ENCODE data around the gene MIOS.

MIOS gene

GRCh38 chr7:7607010-7607409, 40.3 kb downstream of the MIOS start:
- H3K36me3 ChIP-seq (ENCODE audit: insufficient read depth, insufficient read length, low read length): peaks cover 29% of the 10 kb centered on the region
- H3K4me1 ChIP-seq (ENCODE audit: insufficient read depth, insufficient read length): no peaks in the 10 kb centered on the region
- no peak overlapping the region for H3K4me3 ChIP-seq (ENCODE audit: insufficient read length, low read depth)
- no peak for TF ChIP-seq SUZ12 (IDR thresholded peaks at IDR 0.05; ENCODE audit: extremely low read depth, insufficient read depth, insufficient read length)
- no peak for TF ChIP-seq YY1 (IDR thresholded peaks at IDR 0.05; ENCODE audit: insufficient read depth, insufficient read length)
- TF ChIP-seq ZNF274 (IDR thresholded peaks at IDR 0.05; ENCODE audit: low read depth, low read length): no peak
- no peak for DNase-seq (ENCODE audit: low read depth, low spot score)
- no peaks in the 10 kb centered on the region for H3K9me3 ChIP-seq (ENCODE audit: insufficient read depth, low read length)
- H3K27me3 ChIP-seq (ENCODE audit: insufficient read depth, insufficient read length): no peaks in the 10 kb centered on the region
- H3K9ac ChIP-seq (ENCODE audit: insufficient read length, low read depth): no peak overlapping the region

GRCh38 chr7:7609330-7609729, 42.6 kb downstream of the MIOS start:
- no peaks in the 10 kb centered on the region for H3K9me3 ChIP-seq (ENCODE audit: insufficient read depth, low read length)
- DNase-seq (ENCODE audit: low read depth, low spot score): no peak
- H3K27me3 ChIP-seq (ENCODE audit: insufficient read depth, insufficient read length): no peaks in the 10 kb centered on the region
- H3K4me1 ChIP-seq (ENCODE audit: insufficient read depth, insufficient read length): no peaks in the 10 kb centered on the region
- peaks cover 29% of the 10 kb centered on the region for H3K36me3 ChIP-seq (ENCODE audit: insufficient read depth, insufficient read length, low read length)
- H3K9ac ChIP-seq (ENCODE audit: insufficient read length, low read depth): no peak overlapping the region
- TF ChIP-seq YY1 (IDR thresholded peaks at IDR 0.05; ENCODE audit: insufficient read depth, insufficient read length) (no peak), SUZ12 (IDR thresholded peaks at IDR 0.05; ENCODE audit: extremely low read depth, insufficient read depth, insufficient read length) (no peak), ZNF274 (IDR thresholded peaks at IDR 0.05; ENCODE audit: low read depth, low read length) (no peak)
- H3K4me3 ChIP-seq (ENCODE audit: insufficient read length, low read depth): no peak overlapping the region

- H3K27me3 ChIP-seq (ENCODE audit: insufficient read depth, insufficient read length): no peaks in the 10 kb centered on the region
- no peak overlapping the region for H3K9ac ChIP-seq (ENCODE audit: insufficient read length, low read depth)
- TF ChIP-seq ZNF274 (IDR thresholded peaks at IDR 0.05; ENCODE audit: low read depth, low read length) (no peak), SUZ12 (IDR thresholded peaks at IDR 0.05; ENCODE audit: extremely low read depth, insufficient read depth, insufficient read length) (no peak), YY1 (IDR thresholded peaks at IDR 0.05; ENCODE audit: insufficient read depth, insufficient read length) (no peak)
- peaks cover 9% of the 10 kb centered on the region for H3K36me3 ChIP-seq (ENCODE audit: insufficient read depth, insufficient read length, low read length)
- no peak overlapping the region for H3K4me3 ChIP-seq (ENCODE audit: insufficient read length, low read depth)
- no peaks in the 10 kb centered on the region for H3K4me1 ChIP-seq (ENCODE audit: insufficient read depth, insufficient read length)
- no peak for DNase-seq (ENCODE audit: low read depth, low spot score)
- H3K9me3 ChIP-seq (ENCODE audit: insufficient read depth, low read length): no peaks in the 10 kb centered on the region
Observed at GRCh38 chr7:7612519-7612918, 45.8 kb downstream of the MIOS start.

GRCh38 chr7:7613210-7613609, 46.5 kb downstream of the MIOS start:
- Histone ChIP-seq H3K4me3 (ENCODE audit: insufficient read length, low read depth) (no peak overlapping the region), H3K9me3 (ENCODE audit: insufficient read depth, low read length) (no peaks in the 10 kb centered on the region), H3K9ac (ENCODE audit: insufficient read length, low read depth) (no peak overlapping the region), H3K36me3 (ENCODE audit: insufficient read depth, insufficient read length, low read length) (peaks cover 5% of the 10 kb centered on the region), H3K27me3 (ENCODE audit: insufficient read depth, insufficient read length) (no peaks in the 10 kb centered on the region), H3K4me1 (ENCODE audit: insufficient read depth, insufficient read length) (no peaks in the 10 kb centered on the region)
- no peak for TF ChIP-seq YY1 (IDR thresholded peaks at IDR 0.05; ENCODE audit: insufficient read depth, insufficient read length)
- no peak for TF ChIP-seq ZNF274 (IDR thresholded peaks at IDR 0.05; ENCODE audit: low read depth, low read length)
- TF ChIP-seq SUZ12 (IDR thresholded peaks at IDR 0.05; ENCODE audit: extremely low read depth, insufficient read depth, insufficient read length): no peak
- DNase-seq (ENCODE audit: low read depth, low spot score): no peak

GRCh38 chr7:7614018-7614741, 47.5 kb downstream of the MIOS start:
- no peak for DNase-seq (ENCODE audit: low read depth, low spot score)
- Histone ChIP-seq H3K36me3 (ENCODE audit: insufficient read depth, insufficient read length, low read length) (peaks cover 3% of the 10 kb centered on the region), H3K9me3 (ENCODE audit: insufficient read depth, low read length) (no peaks in the 10 kb centered on the region), H3K9ac (ENCODE audit: insufficient read length, low read depth) (no peak overlapping the region), H3K4me1 (ENCODE audit: insufficient read depth, insufficient read length) (no peaks in the 10 kb centered on the region), H3K27me3 (ENCODE audit: insufficient read depth, insufficient read length) (no peaks in the 10 kb centered on the region), H3K4me3 (ENCODE audit: insufficient read length, low read depth) (no peak overlapping the region)
- TF ChIP-seq ZNF274 (IDR thresholded peaks at IDR 0.05; ENCODE audit: low read depth, low read length): no peak
- TF ChIP-seq YY1 (IDR thresholded peaks at IDR 0.05; ENCODE audit: insufficient read depth, insufficient read length): no peak
- no peak for TF ChIP-seq SUZ12 (IDR thresholded peaks at IDR 0.05; ENCODE audit: extremely low read depth, insufficient read depth, insufficient read length)

GRCh38 chr7:7617550-7617949, 50.9 kb downstream of the MIOS start:
- H3K9ac ChIP-seq (ENCODE audit: insufficient read length, low read depth): no peak overlapping the region
- H3K9me3 ChIP-seq (ENCODE audit: insufficient read depth, low read length): no peaks in the 10 kb centered on the region
- TF ChIP-seq YY1 (IDR thresholded peaks at IDR 0.05; ENCODE audit: insufficient read depth, insufficient read length) (no peak), ZNF274 (IDR thresholded peaks at IDR 0.05; ENCODE audit: low read depth, low read length) (no peak), SUZ12 (IDR thresholded peaks at IDR 0.05; ENCODE audit: extremely low read depth, insufficient read depth, insufficient read length) (no peak)
- no peak overlapping the region for H3K4me3 ChIP-seq (ENCODE audit: insufficient read length, low read depth)
- H3K4me1 ChIP-seq (ENCODE audit: insufficient read depth, insufficient read length): no peaks in the 10 kb centered on the region
- no peaks in the 10 kb centered on the region for H3K27me3 ChIP-seq (ENCODE audit: insufficient read depth, insufficient read length)
- DNase-seq (ENCODE audit: low read depth, low spot score): no peak
- no peaks in the 10 kb centered on the region for H3K36me3 ChIP-seq (ENCODE audit: insufficient read depth, insufficient read length, low read length)

GRCh38 chr7:7618410-7618809, 51.7 kb downstream of the MIOS start:
- no peaks in the 10 kb centered on the region for H3K9me3 ChIP-seq (ENCODE audit: insufficient read depth, low read length)
- H3K9ac ChIP-seq (ENCODE audit: insufficient read length, low read depth): no peak overlapping the region
- no peaks in the 10 kb centered on the region for H3K4me1 ChIP-seq (ENCODE audit: insufficient read depth, insufficient read length)
- H3K27me3 ChIP-seq (ENCODE audit: insufficient read depth, insufficient read length): no peaks in the 10 kb centered on the region
- no peak for DNase-seq (ENCODE audit: low read depth, low spot score)
- no peaks in the 10 kb centered on the region for H3K36me3 ChIP-seq (ENCODE audit: insufficient read depth, insufficient read length, low read length)
- no peak for TF ChIP-seq ZNF274 (IDR thresholded peaks at IDR 0.05; ENCODE audit: low read depth, low read length)
- no peak for TF ChIP-seq SUZ12 (IDR thresholded peaks at IDR 0.05; ENCODE audit: extremely low read depth, insufficient read depth, insufficient read length)
- TF ChIP-seq YY1 (IDR thresholded peaks at IDR 0.05; ENCODE audit: insufficient read depth, insufficient read length): no peak
- H3K4me3 ChIP-seq (ENCODE audit: insufficient read length, low read depth): no peak overlapping the region

Data from NT2/D1 (cell line).